HG02588 (cell line): ENCODE measurements around the gene SDK2.

ENCODE experiments used
- ATAC-seq: cut with Tn5 transposase; IDR thresholded peaks from one replicate; pipeline ENCODE4 v1.9.1; 2021; ENCODE audit warnings: mild to moderate bottlenecking, moderate library complexity; ENCODE audit not compliant: unreplicated experiment

The SDK2 gene

DNA sequence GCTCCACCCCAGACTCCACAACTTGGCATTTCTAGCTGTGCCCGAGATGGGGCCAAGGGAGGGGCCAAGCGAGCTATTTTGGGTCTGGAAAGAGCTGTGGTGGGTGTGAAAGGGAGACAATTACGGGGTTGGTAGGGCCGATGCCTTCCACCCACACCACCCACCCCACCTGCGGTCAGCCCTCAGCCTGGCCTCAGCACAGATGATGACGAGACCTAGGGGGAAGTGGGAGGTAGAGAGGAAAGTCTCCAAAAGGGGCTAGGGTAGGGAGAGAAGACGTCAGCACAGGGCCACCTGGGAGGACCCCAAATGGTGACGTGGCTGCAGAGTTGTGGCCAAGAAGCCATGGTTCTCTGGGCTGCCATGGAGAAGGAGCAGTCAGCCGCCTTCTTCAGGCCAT, 83.1 kb downstream of the SDK2 start:
- ATAC-seq = no peak

DNA sequence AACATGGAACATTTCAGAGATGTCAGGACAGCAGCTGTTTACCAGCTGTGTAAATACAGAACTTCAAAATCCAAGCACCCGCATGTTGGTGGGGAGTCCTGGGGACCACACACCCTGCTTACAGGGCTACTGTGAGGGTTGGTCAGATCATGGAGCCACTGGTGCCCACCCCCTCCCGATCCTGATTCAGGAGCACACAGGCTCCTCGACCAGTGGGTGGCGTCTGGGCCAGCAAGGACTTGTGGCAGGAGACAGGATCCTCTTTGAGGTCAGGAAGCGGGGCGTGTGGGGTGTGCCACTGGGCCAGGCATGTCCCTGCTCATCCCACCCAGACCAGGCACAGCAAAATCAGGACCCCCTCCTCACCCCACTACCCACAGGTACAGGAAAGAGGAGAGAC, 83.6 kb downstream of the SDK2 start:
- no peak for ATAC-seq

DNA sequence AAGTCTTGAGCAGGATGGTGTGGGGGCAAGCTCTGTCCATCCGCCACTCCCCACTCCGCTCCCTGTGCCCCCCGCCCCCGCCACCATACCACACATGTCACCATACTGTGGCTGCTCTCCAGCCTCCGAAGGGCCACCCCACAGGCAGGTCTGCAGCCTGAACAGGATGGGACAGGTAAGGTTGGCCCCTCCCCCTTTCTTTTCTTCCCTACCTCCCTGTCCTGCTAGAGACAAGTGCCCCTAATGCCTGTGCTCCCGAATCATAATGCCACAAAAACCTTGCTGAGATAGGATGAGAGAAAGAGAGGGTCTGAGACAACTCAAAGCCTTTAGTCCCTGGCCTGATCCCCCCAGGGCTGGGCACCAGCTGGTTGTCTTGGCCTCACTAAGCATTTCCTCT, 84.7 kb downstream of the SDK2 start:
- ATAC-seq = no peak

DNA sequence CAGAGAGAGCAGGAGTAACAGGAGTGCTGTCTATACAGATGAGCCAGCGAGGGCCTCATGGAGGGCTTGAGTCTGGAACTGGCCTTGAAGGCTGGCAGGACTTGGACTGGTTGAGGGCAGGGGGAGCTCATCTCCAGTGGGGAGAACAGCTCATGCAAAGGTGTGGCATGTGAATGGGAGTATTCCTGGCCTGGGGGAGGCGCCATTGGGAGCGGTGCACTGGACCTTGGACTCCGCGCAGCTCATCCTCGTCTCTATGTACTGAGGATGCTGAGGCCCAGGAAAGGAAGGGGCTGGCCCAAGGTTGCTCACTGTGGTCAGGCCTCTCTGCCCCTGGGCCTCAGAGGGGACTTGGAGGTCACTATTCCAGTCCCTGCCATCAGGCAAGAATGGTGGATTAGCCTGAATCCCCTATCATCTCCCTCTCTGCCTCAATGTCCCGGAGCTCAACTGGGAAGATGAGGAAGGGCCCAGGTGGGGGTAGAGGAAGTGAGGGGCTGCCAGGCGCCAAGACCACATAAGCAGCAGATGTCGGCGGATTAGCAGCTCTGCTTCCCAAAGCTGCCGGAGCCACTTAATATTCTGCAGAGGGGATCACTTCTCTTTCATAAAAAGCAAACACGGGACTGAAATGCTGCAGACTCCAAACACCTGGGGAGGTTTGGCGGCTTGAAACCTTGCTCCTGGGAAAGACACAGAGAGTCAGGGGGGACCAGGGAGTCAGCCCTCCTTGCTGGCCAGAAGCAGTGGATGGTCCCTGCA, 88.9 kb downstream of the SDK2 start:
- ATAC-seq = no peak

DNA sequence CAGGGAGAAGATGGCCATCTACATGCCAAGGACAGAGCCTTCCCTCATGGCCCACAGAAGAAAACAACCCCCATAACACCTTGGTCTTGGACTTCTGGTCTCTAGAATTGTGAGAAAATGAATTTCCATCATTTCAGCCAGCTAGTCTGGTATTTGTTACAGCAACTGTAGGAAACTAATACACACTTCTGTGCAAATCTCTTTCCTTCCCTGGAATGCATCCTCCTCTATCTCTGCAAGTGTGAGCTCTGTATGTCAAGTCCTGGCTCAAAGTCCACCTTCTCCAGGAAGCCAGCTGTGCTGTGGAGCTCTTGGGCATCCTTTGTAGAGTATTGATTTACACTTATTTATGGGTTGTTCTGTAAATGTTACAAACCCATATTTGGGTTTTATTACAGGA, 89.7 kb downstream of the SDK2 start:
- no peak for ATAC-seq

DNA sequence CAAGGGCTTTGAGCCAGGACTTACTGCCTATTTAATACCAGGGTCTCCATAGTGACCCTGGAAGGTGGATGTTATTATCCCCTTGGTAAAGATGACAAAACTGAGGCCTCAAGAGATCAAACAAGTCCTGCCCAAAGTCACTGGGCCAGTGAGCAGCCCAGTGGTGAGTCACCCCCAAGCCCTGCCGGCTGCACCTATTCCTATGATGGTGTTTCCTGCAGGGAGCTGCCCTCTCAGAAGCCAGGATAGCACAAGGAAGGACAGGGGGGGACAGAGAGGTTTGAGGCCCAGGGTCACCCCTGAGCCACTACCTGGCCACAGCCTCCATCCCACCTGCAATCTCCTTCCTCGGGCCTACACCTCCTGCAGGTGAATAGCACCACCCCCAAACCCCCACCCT, 90.9 kb downstream of the SDK2 start:
- no peak for ATAC-seq

DNA sequence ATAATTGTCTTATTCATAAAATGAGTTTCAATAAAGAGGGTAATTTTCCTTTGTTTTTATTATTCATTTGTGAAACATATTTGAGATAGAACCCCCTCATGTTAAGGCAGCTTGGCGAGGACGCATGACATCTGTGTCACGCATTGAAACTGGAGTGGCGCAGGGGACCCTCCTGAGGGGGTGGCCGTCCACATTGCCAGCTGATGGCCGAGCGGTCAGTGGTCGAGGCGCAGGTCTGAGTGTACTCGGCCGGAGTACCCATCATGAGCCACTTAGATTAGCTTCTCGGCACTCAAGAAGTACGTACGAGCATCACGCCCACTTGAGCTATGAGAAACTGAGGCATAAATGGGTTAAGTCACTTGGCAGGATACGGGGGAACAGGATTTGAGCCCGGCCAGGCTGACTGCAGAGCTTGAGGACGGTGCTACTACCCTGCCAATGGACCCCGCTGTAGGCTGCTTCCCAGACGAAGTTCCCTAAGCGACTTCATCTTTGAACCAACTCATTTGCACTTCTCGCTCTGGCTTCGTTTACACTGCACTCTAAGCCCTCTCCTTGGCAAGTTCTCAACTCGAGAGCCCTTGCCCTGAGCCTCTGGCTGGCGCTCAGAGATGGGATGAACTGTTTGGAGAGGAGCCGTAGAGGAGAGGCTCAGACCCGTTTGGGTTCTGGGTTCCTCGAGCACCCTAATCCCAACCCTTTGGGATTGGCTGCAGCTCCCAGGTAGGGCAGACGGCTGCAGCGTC, 91.8 kb downstream of the SDK2 start:
- ATAC-seq = no peak

DNA sequence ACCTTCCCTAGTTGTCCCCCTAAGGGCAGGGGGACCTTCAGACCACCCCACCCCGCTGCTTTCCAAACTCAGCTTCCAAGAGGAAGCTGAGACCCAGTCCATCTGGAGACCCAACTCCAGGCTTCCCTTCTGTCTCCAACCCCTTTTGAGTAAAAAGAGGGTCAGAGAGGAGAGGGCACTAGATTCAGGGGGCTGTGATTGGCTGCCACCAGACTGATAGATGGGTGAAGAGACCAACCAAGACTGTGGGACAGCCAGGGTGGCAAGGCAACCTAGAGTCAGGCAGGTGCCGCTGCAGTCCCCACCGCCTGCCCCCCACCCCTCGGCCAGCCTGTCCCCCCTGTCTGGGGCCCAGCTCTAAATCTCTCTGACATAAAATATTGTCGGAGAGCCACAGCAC, 92.5 kb downstream of the SDK2 start:
- no peak for ATAC-seq

DNA sequence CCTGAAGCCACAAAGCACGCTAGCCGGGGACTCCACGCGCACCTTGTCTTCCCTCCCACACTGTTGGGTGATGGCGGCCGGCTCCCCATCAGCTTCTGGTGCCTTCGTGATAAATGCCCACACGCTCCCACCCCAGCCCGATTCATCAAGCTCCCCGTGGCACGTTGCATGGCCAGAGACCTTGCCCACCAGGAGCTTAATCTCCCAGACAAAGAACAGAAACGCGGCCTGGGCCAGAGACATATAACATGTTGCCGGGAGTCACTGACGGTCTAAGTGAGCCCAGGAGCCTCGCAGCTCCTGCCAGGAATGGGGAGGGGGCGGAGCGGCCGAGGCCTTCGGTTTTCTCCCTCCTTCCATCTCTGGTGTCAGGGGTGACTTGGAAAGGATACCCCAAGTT, 93.1 kb downstream of the SDK2 start:
- ATAC-seq = no peak

DNA sequence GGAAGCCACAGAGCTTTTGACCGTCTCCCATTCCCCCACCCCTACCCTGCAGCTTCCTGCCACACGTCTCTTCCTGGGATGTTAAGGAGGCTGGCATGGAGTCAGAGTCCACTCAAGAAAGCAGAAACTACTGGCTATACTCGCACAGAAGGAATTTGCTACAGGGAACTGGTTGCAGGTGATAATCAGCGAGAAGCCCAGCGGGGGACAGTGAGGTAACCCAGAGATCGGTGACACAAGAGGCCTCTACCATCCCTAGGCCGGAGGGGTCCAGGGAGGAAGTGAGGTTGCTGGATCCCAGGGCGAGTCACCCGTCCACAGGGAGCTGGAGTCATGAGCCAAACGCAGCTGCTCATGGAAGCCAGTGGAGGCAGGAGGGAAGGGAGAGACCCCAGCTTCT, 93.7 kb downstream of the SDK2 start:
- ATAC-seq = no peak

DNA sequence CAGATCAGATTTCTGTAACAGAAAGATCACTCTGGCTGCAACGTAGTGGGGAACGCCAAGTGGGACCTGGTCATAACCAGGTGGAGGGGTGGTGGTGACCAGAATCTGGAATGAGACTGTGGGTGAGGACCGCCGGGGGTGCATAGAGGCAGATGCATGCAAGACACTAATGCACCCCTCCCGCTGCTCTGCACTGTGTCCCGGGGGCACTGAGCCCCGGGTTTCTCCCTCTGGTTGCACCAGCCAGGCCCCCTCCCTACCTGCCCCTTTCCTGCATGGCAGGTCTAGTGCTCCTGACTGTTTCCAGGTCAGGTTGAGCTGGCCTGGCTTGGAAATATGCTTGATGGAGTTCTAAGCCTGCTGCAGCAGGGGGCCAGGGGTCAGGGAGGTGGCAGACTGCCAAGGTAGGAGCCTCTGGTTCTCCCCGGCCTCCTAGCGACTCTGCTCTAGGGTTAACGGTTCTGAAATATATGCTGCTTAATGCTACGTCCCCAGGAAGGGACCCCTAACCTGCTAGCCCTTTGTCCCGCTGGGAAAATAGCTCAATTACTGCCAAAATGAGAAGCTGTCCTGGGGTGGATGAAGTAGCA, 94.3 kb downstream of the SDK2 start:
- ATAC-seq = no peak

DNA sequence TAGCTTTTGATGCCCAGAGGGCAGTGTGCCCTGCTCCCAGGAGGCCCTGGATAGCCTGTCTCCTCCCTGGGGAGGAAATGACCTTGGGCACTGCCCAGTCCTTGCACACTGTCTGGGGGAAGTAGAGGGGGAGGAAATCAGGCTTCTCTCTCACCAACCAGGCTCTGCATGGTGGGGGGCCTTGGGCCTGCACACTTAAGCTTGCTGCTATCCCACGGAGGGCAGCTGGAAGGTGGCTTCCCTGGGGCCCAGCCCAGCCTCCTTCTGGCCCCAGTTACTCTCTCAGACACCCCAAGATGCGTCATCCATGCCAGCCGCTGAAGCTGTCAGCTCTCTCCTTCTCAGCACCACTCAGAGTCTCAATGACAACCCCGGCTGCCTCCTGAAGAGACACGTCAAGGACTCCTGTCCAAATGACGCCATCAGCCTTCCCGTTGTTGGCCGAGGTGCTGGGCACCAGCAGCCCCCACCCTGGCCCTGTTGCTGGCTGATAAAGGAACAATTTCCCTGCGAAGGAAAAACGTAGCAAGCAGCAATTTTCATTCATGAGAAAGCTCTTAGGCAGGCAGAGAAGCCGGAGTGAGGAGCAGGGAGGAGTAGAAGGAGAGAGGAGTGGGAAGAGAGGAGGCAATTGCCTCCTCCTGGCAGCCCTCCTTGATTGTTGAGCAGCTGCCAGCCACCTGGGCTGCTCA, 95.5 kb downstream of the SDK2 start:
- no peak for ATAC-seq

DNA sequence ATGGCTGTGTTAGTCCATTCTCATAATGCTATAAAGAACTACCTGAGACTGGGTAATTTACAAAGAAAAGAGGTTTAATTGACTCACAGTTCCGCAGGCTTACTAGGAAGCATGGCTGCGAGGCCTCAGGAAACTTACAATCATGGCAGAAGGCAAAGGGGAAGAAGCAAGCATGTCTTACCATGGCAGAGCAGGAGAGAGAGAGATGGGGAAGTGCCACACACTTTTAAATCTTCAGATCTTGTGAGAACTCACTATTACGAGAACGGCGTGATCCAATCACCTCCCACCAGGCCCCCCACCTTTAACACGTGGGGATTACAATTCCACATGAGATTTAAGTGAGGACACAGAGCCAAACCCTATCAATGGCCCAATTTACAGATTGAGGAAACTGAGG, 96.5 kb downstream of the SDK2 start:
- no peak for ATAC-seq

DNA sequence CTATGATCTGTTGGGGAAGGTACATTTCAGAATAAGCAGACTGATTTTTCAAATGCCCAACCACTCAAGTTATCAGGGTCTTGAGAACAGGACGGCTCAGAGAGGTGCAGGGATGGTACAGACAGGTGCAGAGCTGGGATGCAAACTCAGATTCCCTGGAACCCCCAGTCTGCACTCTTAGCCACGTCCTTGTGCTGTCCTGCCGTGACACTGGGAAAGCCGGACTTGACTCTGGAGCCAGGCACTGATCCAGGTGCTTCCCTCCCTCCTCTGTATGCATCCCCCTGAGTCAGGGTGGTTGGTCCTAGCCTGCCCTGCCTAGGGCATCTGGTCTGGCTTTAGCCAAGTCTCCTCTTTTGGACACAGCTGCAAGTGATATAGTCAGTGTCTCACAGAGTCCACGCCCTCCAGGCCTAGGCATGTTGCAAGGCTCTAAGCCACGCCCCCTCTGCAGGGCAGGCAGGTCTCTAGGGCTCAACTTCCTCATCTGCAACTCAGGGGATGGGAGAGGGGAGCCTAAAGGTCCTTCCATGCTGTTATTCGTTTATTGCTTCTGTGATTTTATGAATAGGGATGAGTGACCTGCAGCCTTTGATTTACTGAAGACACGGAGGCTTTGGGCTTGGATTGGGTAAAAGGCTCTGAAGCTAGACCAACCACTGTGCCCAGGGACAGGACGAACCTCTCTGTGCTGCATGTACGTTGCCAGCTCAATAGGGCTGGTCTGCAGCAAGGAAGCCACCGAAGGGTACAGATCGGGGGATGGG, 97.3 kb downstream of the SDK2 start:
- no peak for ATAC-seq

DNA sequence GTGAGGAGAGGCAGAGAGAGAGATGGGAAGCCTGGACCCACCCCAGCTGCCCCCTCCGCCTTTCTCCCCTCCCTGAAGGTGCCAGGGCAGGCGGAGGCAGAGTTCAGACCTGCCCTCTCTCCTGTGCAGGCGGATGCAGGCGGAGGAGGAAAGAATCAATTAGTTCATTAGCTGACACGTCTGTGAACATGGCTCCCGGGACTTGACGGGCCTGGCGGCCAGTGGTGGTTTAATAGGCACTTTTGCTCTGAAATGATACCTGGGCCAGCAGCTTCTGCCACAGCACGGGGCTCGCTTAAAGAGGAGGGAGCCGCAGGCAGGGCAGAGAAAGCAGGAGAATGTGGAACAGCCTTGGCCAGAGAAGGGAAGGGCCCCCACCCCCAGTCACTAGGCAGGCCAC, 98.1 kb downstream of the SDK2 start:
- no peak for ATAC-seq

DNA sequence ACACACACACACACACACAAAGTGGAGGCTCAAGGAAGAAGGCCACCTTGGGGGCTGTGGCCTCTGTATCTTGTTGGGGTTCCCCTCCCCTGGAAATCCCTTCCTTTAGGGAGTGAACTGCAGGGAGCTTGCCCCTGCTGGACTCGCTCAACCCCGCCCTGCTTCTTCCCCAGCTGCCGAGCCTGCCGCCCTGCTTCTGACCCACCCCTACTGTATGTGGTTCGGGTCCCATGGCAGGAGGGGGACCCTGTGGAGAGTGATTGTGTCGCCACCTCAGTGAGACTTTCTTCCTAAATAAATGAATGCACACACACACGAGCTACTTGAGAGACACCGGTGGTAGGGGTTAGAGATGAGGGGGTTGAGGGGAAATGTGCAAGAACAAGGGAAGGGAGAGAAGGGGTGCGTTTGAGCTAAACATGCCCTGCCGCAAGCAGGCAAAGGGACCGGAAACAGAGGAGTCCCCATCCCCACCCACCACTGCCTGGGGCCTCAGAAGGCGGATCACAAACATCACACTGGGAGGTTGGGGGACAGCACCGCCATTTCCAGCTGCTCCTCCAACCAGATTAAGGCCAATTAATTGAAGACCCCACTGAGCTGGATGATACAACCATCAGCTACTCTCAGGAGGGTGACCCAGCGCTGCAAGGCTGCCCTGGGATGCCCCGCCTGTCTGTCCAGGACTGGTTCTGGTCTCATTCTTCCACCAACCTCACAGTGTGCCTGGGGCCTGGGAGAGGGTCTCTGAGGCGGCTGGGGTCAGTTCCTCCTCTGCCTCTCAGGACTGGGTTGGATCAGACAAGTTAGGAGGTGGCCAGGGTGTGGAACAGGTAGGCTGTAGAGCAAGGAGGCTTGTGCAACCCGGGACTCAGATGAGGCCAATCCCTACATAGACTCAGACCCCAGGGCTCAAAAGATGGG, 98.9 kb downstream of the SDK2 start:
- ATAC-seq = no peak

DNA sequence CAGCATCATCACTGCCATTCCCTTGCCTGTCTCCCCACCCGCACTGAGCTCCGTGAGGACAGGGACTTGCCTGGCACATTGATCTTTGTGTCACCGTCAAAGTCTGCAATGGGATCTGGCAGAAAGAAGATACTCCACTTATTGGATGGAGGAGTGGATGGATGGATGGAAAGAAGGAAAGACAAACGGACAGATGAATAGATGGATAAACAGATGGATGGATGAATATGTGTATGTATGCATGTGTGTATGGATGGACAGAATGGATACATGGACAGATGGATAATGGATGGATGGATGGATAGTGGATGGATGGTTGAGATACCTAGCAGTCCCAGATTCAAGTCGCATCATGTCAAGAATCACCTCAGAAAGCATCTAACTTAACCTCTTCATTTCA, 99.9 kb downstream of the SDK2 start:
- ATAC-seq = no peak

DNA sequence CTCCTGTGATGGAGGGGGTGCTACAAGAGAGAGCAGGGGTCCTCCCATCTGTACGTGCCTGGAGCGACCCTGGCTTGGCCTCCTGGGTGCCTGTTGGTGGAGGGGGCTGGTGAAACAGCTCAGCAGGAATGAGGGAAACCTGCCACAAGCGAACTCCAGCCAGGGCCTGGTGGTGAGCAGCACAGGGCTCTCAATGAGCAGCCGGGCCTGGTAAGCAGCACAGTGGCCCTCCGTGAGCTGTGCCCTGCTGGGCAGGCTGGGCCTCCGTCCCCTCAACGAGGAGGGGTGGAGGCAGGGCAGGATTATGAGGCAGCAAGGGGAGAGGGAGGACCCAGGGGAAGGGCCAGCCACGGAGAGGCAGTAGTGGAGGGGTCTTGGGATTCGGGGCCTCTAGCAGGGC, 101.9 kb downstream of the SDK2 start:
- ATAC-seq = no peak

DNA sequence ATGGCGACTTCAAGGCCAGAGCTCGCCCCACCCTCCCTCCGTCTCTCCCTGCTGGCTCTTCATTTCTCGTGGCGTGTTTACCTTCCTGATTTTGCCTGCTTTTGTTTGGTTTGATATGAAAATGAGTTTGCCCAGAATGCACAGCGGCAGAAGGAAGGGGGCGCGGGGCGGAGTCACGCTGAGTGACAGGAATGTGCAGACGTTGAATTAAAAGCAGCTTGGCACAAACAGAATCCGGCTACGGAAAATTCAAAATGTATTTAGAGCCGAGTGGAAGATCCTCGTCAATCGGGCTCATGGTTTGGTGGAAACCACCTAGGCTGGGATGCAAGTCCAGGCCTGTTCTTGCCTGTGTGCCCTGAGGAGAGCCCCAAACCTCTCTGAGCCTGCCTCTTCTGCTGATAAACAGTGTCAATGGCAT, 102.7 kb downstream of the SDK2 start:
- ATAC-seq = no peak

DNA sequence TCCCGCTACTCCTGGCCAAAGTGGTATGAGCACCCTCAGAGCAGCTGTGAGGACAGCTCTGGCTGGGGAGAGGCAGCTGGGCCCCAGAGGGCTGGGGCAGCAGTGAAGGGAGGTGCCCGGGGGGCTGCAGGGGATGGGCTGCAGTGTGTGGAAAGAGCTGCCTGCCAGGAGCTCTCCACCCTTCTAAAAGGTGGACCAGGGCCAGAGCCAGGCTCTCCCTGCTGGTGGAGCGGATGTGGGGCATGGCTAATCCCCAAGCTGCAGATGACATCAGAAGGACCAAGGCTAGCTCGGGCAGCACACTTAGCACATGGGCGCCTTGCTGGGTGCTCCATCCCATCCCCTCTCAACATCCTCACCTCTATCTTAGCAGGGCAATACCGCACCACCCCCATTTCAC, 103.1 kb downstream of the SDK2 start:
- no peak for ATAC-seq
